GM23248 (cell line): ENCODE measurements around the gene PTK7.

ENCODE experiments used
- EZH2 ChIP-seq: fragments of 200-600 bp; sonication (generic); IDR thresholded peaks from 2 replicates; pipeline ENCODE4 v1.6.1; 2018; ENCODE audit warnings: antibody characterized with exemption, mild to moderate bottlenecking; ENCODE audit not compliant: insufficient read depth, poor library complexity, severe bottlenecking
- EZH2phosphoT487 ChIP-seq: fragments of 200-600 bp; sonication (generic); IDR thresholded peaks from 2 replicates; pipeline ENCODE4 v1.6.1; 2018; ENCODE audit warnings: antibody characterized with exemption, moderate library complexity, mild to moderate bottlenecking, low read depth; ENCODE audit not compliant: insufficient read depth

DNA sequence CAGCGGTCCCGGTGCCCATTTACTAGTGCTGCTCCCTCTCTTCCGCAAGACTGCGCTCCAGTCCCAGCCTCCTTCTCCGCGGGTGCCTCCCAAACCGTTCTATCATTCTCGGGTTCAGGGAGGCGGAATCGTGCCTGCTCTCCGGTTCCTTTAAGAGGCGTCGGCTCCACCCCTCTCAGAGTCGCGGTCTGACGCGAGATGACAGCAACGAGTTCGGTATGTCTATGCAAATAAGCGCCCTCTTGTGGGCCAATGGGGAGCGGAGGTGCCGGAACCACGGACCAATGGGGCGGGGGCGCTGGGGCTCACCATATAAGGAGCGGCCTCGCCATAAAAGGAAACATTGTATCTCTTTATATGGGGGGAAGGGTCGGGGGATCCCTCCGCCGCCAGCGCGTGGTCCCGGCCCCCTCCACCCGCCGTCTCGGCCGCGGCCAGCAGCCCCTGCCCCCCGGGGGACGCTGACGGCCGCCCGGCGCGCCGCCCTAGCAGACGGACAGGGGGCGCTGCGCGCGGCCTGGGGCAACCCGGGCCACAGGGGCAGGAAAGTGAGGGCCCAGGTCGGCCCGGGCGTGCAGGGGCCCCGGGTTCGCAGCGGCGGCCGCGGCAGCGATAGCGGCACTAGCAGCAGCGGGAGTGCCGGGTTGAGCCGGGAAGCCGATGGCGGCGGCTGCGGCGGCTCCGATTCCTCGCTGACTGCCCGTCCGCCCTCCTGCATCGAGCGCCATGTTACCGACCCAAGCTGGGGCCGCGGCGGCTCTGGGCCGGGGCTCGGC is 95.0 kb downstream of the PTK7 start, which contains the start of gene SRF:
- TF ChIP-seq EZH2: no peak
- TF ChIP-seq EZH2phosphoT487: no peak
